Measurements from ENCODE around the gene PTCD2.

The PTCD2 gene

DNA sequence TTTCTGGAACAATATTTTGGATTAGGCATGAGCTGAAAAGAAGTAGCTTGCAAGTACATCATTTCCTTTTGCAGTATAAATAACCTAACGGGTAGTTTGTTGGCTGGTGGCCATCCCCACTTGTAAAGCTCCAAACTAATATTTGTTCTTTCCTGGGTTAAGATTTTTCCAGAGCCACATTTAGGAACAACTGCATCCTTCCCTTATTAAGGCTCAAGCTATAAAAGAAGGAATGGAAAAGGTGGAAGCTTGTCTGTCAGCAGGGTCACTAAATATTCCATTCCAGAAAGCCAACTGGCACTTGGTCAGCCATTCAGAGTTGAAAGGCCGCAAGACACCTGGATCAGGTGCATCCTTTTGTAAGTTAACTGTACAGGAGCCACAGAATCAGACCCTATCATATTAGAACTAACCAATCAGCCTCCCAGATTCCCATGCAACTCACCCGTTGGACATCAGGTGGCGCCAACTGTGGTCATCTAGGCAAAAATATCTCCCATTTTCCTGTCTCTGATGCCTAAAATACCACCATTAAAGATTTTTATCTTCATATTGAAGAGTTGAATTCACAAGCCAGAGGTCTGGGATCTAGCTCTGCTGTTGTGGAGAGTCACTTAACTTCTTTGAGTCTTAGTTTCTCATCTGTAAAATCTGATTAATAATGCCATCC lies 82.9 kb downstream of the PTCD2 start:
- TF ChIP-seq SIN3A (IDR thresholded peaks at IDR 0.05; ENCODE audit: borderline replicate concordance, insufficient read depth, low read length) (no peak), TAF1 (IDR thresholded peaks at IDR 0.05; ENCODE audit: borderline replicate concordance, insufficient read depth, low read length) (no peak), POLR2AphosphoS5 (IDR thresholded peaks at IDR 0.05; ENCODE audit: low read depth, low read length) (no peak), FOXP2 (optimal IDR thresholded peaks at IDR 0.05; ENCODE audit: borderline replicate concordance, extremely low read depth, extremely low read length, insufficient read depth) (no peak)
- TF ChIP-seq, protein P1, sequence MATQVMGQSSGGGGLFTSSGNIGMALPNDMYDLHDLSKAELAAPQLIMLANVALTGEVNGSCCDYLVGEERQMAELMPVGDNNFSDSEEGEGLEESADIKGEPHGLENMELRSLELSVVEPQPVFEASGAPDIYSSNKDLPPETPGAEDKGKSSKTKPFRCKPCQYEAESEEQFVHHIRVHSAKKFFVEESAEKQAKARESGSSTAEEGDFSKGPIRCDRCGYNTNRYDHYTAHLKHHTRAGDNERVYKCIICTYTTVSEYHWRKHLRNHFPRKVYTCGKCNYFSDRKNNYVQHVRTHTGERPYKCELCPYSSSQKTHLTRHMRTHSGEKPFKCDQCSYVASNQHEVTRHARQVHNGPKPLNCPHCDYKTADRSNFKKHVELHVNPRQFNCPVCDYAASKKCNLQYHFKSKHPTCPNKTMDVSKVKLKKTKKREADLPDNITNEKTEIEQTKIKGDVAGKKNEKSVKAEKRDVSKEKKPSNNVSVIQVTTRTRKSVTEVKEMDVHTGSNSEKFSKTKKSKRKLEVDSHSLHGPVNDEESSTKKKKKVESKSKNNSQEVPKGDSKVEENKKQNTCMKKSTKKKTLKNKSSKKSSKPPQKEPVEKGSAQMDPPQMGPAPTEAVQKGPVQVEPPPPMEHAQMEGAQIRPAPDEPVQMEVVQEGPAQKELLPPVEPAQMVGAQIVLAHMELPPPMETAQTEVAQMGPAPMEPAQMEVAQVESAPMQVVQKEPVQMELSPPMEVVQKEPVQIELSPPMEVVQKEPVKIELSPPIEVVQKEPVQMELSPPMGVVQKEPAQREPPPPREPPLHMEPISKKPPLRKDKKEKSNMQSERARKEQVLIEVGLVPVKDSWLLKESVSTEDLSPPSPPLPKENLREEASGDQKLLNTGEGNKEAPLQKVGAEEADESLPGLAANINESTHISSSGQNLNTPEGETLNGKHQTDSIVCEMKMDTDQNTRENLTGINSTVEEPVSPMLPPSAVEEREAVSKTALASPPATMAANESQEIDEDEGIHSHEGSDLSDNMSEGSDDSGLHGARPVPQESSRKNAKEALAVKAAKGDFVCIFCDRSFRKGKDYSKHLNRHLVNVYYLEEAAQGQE (IDR thresholded peaks at IDR 0.05; ENCODE audit: insufficient read depth in 1 of 2, low read depth in 2 of 2, low read length in 2 of 2): no peak

GRCh38 chr5:72407078-72407477 lies 86.9 kb downstream of the PTCD2 start:
- TF ChIP-seq, protein P1 (IDR thresholded peaks at IDR 0.05; ENCODE audit: insufficient read depth in 1 of 2, low read depth in 2 of 2, low read length in 2 of 2): no peak
- TF ChIP-seq POLR2AphosphoS5 (IDR thresholded peaks at IDR 0.05; ENCODE audit: low read depth, low read length): no peak
- TF ChIP-seq SIN3A (IDR thresholded peaks at IDR 0.05; ENCODE audit: borderline replicate concordance, insufficient read depth, low read length): no peak
- no peak for TF ChIP-seq TAF1 (IDR thresholded peaks at IDR 0.05; ENCODE audit: borderline replicate concordance, insufficient read depth, low read length)
- TF ChIP-seq FOXP2 (optimal IDR thresholded peaks at IDR 0.05; ENCODE audit: borderline replicate concordance, extremely low read depth, extremely low read length, insufficient read depth): no peak

DNA sequence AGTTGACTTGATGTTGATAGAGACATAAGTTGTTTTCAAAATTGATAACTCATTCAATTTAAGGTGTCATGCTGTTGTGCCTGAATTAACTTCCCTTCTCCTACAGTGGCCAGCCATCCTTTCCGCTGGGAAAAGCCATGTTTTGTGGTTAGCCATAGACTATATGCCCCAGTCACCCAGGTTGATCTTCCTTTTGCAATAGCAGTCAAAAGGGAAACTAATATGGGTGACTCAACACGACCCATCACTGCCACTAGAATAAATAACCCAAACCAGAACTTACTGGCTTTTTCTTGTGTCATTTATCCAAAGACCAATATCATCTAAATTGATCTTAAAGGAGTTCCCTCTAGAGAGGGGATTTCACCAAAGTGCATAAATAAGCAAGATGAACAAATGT lies 87.4 kb downstream of the PTCD2 start:
- TF ChIP-seq TAF1 (IDR thresholded peaks at IDR 0.05; ENCODE audit: borderline replicate concordance, insufficient read depth, low read length) (no peak), SIN3A (IDR thresholded peaks at IDR 0.05; ENCODE audit: borderline replicate concordance, insufficient read depth, low read length) (no peak)
- TF ChIP-seq, protein P1 (IDR thresholded peaks at IDR 0.05; ENCODE audit: insufficient read depth in 1 of 2, low read depth in 2 of 2, low read length in 2 of 2): no peak

- TF ChIP-seq, protein P1 (IDR thresholded peaks at IDR 0.05; ENCODE audit: insufficient read depth in 1 of 2, low read depth in 2 of 2, low read length in 2 of 2): no peak
- TF ChIP-seq TAF1 (IDR thresholded peaks at IDR 0.05; ENCODE audit: borderline replicate concordance, insufficient read depth, low read length) (no peak), POLR2AphosphoS5 (IDR thresholded peaks at IDR 0.05; ENCODE audit: low read depth, low read length) (no peak), FOXP2 (optimal IDR thresholded peaks at IDR 0.05; ENCODE audit: borderline replicate concordance, extremely low read depth, extremely low read length, insufficient read depth) (no peak), SIN3A (IDR thresholded peaks at IDR 0.05; ENCODE audit: borderline replicate concordance, insufficient read depth, low read length) (no peak)
Measured at GRCh38 chr5:72408127-72408526, 88.0 kb downstream of the PTCD2 start.

DNA sequence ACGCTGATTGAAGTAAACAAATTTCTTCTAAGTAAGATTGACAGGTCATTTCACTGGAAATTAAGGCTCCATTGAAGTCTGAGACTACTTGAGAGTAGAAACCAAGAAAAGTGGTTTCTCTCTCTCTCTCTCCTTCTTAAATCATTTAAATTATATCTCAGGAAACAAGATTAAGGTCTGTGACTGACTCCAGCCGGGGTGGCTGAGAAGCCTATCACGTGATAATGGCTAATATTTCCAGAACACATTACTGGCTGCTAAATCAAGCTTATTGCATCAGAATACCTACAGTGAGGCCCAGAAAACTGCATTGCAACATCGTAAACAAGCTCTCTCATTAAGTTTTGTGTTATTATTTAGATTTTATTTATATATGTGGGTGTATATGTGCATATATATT lies 88.4 kb downstream of the PTCD2 start:
- no peak for TF ChIP-seq POLR2AphosphoS5 (IDR thresholded peaks at IDR 0.05; ENCODE audit: low read depth, low read length)
- TF ChIP-seq, protein P1 (IDR thresholded peaks at IDR 0.05; ENCODE audit: insufficient read depth in 1 of 2, low read depth in 2 of 2, low read length in 2 of 2): no peak
- no peak for TF ChIP-seq SIN3A (IDR thresholded peaks at IDR 0.05; ENCODE audit: borderline replicate concordance, insufficient read depth, low read length)
- no peak for TF ChIP-seq FOXP2 (optimal IDR thresholded peaks at IDR 0.05; ENCODE audit: borderline replicate concordance, extremely low read depth, extremely low read length, insufficient read depth)
- TF ChIP-seq TAF1 (IDR thresholded peaks at IDR 0.05; ENCODE audit: borderline replicate concordance, insufficient read depth, low read length): no peak
